ENCODE results near the gene FGD2. TPM values are rescaled to one million over a fixed set of nuclear protein-coding genes. Genes with fewer than 3 reads are reported as not detected.

Gene FGD2
- total and polyA plus RNA-seq, 2 donors (not counting 1 experiment from before 2014, with no cell fraction given) = 352 to 682 TPM

DNA sequence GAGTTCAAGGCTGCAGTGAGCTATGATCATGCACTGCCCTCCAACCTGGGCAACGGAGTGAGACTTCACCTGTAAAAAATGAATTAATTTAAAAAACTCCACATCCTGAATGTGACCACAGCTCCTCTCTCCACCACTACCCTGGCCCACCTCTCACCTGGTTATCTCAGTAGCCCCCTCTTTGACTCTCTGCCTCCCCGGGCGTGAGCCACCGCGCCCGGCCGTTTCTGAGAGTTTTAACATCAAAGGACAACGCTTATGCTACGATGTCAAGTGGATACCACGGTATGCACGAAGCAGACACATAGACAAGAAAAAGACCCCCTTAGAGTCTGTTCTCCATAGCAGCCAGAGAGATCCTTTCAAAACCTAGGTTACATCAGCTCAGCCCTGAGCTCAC lies 48.7 kb downstream of the FGD2 start:
- Histone ChIP-seq H3K4me1 (ENCODE audit: control insufficient read depth in 2 of 2, insufficient read depth in 2 of 2, low read length in 2 of 2) (peaks cover 27 to 32% of the 10 kb centered on the region in 2 donors), H3K9ac (ENCODE audit: low read length) (no peak overlapping the region), H3K4me2 (replicated peaks; ENCODE audit: low read depth, low read length, poor library complexity, severe bottlenecking) (no peak overlapping the region), H3K4me3 (ENCODE audit: control extremely low read depth in 1 of 5, extremely low read depth in 1 of 5, insufficient read depth in 1 of 5, low read depth in 2 of 5, low read length in 4 of 5) (no peak overlapping the region), H3K79me2 (ENCODE audit: control insufficient read depth, insufficient read depth, low read length) (no peaks in the 10 kb centered on the region), H4K20me1 (ENCODE audit: control insufficient read depth, insufficient read depth, low read length, poor library complexity, severe bottlenecking) (no peaks in the 10 kb centered on the region), H3K27me3 (replicated peaks in 1 of 4; ENCODE audit: control extremely low read depth in 1 of 4, control insufficient read depth in 3 of 4, insufficient read depth in 4 of 4, low read length in 3 of 4) (no peaks in the 10 kb centered on the region), H3K9me3 (ENCODE audit: control extremely low read depth in 1 of 3, control insufficient read depth in 2 of 3, insufficient read depth in 1 of 3, low read length in 2 of 3) (peaks cover 0 to 6% (median 0%) of the 10 kb centered on the region in 3 donors), H2AFZ (ENCODE audit: insufficient read depth, low read depth, low read length, poor library complexity, severe bottlenecking) (no peak overlapping the region), H3K36me3 (replicated peaks in 1 of 2; ENCODE audit: control extremely low read depth in 1 of 2, control insufficient read depth in 1 of 2, extremely low read depth in 1 of 2, insufficient read depth in 2 of 2, low read length in 1 of 2) (no peaks in the 10 kb centered on the region), H3K27ac (ENCODE audit: low read length in 2 of 2) (no peak overlapping the region)
- ATAC-seq (ENCODE audit: low read depth) (no peak), DNase-seq (no peak)
- Mint-ChIP-seq H3K9me3 (ENCODE audit: insufficient read depth) (no peaks in the 10 kb centered on the region), H3K27me3 (no peaks in the 10 kb centered on the region), H3K4me3 (no peak overlapping the region), H3K27ac (no peak overlapping the region), H3K4me1 (peaks cover 30% of the 10 kb centered on the region)
- ChIA-PET CTCF (interaction anchor here (1.4 to 13.4 kb wide), 4 partner anchors 26 to 154 kb away, joined by 3 to 487 read pairs (median 314); partner anchors contain the start of gene PIM1), POLR2A (no interaction called here)
- intact Hi-C loops (cut with micrococcal nuclease) = no loop called here
- over 99% methylated on average over 10 of the region's 11 CpGs for WGBS (ENCODE audit: insufficient coverage)
- TF ChIP-seq EZH2 (IDR thresholded peaks at IDR 0.05; ENCODE audit: borderline replicate concordance, insufficient read depth, low read depth, low read length, poor library complexity, severe bottlenecking) = no peak
- TF ChIP-seq, protein P1, sequence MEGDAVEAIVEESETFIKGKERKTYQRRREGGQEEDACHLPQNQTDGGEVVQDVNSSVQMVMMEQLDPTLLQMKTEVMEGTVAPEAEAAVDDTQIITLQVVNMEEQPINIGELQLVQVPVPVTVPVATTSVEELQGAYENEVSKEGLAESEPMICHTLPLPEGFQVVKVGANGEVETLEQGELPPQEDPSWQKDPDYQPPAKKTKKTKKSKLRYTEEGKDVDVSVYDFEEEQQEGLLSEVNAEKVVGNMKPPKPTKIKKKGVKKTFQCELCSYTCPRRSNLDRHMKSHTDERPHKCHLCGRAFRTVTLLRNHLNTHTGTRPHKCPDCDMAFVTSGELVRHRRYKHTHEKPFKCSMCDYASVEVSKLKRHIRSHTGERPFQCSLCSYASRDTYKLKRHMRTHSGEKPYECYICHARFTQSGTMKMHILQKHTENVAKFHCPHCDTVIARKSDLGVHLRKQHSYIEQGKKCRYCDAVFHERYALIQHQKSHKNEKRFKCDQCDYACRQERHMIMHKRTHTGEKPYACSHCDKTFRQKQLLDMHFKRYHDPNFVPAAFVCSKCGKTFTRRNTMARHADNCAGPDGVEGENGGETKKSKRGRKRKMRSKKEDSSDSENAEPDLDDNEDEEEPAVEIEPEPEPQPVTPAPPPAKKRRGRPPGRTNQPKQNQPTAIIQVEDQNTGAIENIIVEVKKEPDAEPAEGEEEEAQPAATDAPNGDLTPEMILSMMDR (IDR thresholded peaks at IDR 0.05) = no peak

DNA sequence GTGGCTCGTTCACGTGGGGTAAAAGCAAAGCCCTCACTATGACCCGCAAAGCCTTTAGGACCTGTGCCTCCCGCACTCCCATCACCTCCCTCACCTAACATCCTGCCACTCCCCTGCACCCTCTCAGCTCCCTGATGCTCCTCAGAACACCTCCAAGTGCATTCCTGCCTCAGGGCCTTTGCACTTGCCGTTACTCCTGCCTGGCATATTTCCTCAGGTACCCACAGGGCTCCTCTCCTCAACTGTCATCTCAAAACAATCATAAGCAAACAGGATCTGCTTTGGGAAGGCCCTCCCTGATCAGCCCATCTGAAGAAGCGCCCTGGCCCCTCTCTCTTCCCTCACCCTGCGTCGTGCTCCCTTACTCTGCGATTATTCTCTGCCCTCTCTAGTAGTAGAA lies 49.1 kb downstream of the FGD2 start:
- POLR2A ChIA-PET = no interaction called here
- Mint-ChIP-seq H3K4me3 (no peak overlapping the region), H3K27me3 (no peaks in the 10 kb centered on the region)

More for the DNA sequence above, 49.1 kb downstream of the FGD2 start:
- intact Hi-C loops (cut with micrococcal nuclease) = no loop called here
- Histone ChIP-seq H3K4me1 (ENCODE audit: control insufficient read depth in 2 of 2, insufficient read depth in 2 of 2, low read length in 2 of 2) (peaks cover 23 to 28% of the 10 kb centered on the region in 2 donors), H3K4me3 (ENCODE audit: control extremely low read depth in 1 of 5, extremely low read depth in 1 of 5, insufficient read depth in 1 of 5, low read depth in 2 of 5, low read length in 4 of 5) (no peak overlapping the region), H3K4me2 (replicated peaks; ENCODE audit: low read depth, low read length, poor library complexity, severe bottlenecking) (no peak overlapping the region), H3K36me3 (replicated peaks in 1 of 2; ENCODE audit: control extremely low read depth in 1 of 2, control insufficient read depth in 1 of 2, extremely low read depth in 1 of 2, insufficient read depth in 2 of 2, low read length in 1 of 2) (no peaks in the 10 kb centered on the region), H3K9me3 (ENCODE audit: control extremely low read depth in 1 of 3, control insufficient read depth in 2 of 3, insufficient read depth in 1 of 3, low read length in 2 of 3) (peaks cover 0 to 4% (median 0%) of the 10 kb centered on the region in 3 donors), H2AFZ (ENCODE audit: insufficient read depth, low read depth, low read length, poor library complexity, severe bottlenecking) (no peak overlapping the region), H3K27me3 (replicated peaks in 1 of 4; ENCODE audit: control extremely low read depth in 1 of 4, control insufficient read depth in 3 of 4, insufficient read depth in 4 of 4, low read length in 3 of 4) (no peaks in the 10 kb centered on the region), H4K20me1 (ENCODE audit: control insufficient read depth, insufficient read depth, low read length, poor library complexity, severe bottlenecking) (no peaks in the 10 kb centered on the region), H3K9ac (ENCODE audit: low read length) (no peak overlapping the region), H3K79me2 (ENCODE audit: control insufficient read depth, insufficient read depth, low read length) (no peaks in the 10 kb centered on the region), H3K27ac (ENCODE audit: low read length in 2 of 2) (no peak overlapping the region)
- CTCF ChIA-PET = interaction anchor here (10.1 to 13.4 kb wide), 3 partner anchors 27 to 153 kb away, joined by 199 to 487 read pairs (median 430); partner anchors contain the start of gene PIM1
- Mint-ChIP-seq H3K9me3 (ENCODE audit: insufficient read depth) (no peaks in the 10 kb centered on the region), H3K27ac (peak overlapping the region; percentile 33), H3K4me1 (peaks cover 27% of the 10 kb centered on the region)
- DNase-seq (no peak), ATAC-seq (ENCODE audit: low read depth) (no peak)
- TF ChIP-seq, protein P1 (IDR thresholded peaks at IDR 0.05) = no peak
- no peak for TF ChIP-seq EZH2 (IDR thresholded peaks at IDR 0.05; ENCODE audit: borderline replicate concordance, insufficient read depth, low read depth, low read length, poor library complexity, severe bottlenecking)
- WGBS (ENCODE audit: insufficient coverage) = 94% methylated on average over 9 of the region's 9 CpGs
